WI38 (cell line): ENCODE data around the gene DDAH1.
"Not testable (repeated sequence)": the region's sequence is repeated elsewhere in the genome, so short reads cannot be mapped to it uniquely, and the experiment has no call there.

Source experiments
- H3K4me3 ChIP-seq: 2 replicates; pipeline ENCODE4 v1.5.1; 2011; ENCODE audit warnings: low read depth, mild to moderate bottlenecking, control low read depth, low read length
- TF ChIP-seq, protein P1 (sequence below): IDR thresholded peaks from 2 replicates; pipeline ENCODE4 v1.5.1; 2012; ENCODE audit warnings: low read depth, mild to moderate bottlenecking, control low read depth, low read length

Gene DDAH1

DNA sequence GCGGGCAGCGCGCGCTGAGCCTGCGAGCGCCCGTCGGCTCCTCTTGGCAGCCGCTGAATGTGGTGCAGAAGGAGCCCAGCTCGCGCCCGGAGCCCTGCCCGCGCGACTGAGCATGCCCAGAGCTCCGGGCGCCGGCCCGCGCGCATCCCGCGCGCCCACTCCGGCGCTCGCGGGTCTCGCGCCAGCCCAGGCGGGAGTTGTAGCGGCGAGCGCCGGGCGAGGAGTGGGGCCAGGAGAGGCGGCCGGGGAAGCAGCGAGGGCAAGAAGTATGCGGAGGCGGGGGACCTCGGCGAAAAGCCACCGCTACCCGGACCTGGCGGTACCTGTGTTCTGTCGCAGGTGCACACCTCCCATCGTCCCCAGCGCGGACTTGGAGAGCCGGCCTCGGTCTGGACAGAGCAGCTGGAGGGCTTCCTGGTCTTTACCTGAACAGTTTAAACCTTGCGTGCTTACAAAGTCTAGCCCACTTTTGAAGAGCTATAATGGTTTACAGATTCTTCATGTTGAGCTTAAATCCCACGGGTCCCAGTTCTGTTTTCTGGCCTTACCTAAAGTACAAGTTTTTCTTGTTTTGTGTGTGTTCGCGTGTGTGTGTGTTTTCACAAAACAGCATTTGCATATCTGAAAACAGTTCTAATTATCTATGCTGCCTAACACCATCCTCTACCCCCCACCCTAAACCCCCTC, at the start of gene DDAH1:
Gene DDAH1, minus strand, starts transcription at position 61 of the 687 bp plus-strand sequence. CDS start 114 bp downstream, outside the sequence.
- TF ChIP-seq, protein P1, sequence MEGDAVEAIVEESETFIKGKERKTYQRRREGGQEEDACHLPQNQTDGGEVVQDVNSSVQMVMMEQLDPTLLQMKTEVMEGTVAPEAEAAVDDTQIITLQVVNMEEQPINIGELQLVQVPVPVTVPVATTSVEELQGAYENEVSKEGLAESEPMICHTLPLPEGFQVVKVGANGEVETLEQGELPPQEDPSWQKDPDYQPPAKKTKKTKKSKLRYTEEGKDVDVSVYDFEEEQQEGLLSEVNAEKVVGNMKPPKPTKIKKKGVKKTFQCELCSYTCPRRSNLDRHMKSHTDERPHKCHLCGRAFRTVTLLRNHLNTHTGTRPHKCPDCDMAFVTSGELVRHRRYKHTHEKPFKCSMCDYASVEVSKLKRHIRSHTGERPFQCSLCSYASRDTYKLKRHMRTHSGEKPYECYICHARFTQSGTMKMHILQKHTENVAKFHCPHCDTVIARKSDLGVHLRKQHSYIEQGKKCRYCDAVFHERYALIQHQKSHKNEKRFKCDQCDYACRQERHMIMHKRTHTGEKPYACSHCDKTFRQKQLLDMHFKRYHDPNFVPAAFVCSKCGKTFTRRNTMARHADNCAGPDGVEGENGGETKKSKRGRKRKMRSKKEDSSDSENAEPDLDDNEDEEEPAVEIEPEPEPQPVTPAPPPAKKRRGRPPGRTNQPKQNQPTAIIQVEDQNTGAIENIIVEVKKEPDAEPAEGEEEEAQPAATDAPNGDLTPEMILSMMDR, result no peak
- H3K4me3 ChIP-seq, result peak within 1 kb of the TSS; percentile 81

DNA sequence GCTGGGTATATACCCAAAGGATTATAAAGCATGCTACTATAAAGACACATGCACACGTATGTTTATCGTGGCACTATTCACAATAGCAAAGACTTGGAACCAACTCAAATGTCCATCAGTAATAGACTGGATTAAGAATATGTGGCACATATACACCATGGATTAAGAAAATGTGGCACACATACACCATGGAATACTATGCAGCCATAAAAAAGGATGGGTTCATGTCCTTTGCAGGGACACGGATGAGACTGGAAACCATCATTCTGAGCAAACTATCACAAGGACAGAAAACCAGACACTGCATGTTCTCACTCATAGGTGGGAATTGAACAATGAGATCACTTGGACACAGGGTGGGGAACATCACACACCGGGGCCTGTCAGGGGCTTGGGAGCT, 49.0 kb upstream of the DDAH1 start:
- H3K4me3 ChIP-seq, result not testable (repeated sequence)

DNA sequence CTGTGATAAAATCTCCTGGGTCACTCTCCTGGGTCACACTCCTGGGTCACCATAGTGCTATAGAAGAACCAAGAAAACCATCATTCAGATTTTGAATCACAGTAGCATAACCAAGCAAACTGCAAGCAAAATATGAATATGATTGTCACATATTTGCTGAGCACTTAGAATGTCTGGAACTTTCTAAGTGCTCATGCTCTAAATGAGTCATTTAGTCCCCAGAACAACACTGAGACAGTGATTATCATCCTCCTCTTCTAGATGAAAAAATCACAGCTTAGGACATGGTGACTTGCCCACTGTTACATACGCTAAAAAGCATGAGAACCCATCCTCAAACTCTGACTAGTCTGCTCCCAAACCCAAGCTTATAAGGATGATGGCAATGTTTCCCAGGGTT, 39.5 kb upstream of the DDAH1 start:
- TF ChIP-seq, protein P1, result no peak
- H3K4me3 ChIP-seq, result no peak overlapping the region

DNA sequence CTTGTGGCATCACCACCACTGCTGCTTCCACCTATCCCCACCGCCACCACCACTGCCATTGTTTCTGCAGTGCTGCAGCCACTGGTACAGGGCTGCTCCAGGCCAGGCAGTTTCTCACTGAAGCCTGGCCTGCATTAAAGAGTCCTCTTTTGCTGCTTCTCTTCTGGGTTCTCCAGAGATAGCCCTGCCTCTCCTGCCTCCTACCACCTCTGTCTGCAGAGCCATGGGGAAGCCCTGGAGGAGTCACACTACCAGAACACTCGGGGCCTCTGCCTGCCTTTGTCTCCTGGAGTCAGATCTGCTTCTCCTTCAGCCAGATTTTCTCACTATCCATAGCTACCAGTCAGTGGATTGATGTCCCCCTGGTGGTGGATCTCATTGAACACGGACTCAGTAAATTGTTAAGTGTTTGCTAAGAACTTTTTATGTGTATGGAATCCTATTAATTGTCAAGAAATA, 37.7 kb upstream of the DDAH1 start:
- no peak overlapping the region for H3K4me3 ChIP-seq
- TF ChIP-seq, protein P1, result peak; percentile 54

DNA sequence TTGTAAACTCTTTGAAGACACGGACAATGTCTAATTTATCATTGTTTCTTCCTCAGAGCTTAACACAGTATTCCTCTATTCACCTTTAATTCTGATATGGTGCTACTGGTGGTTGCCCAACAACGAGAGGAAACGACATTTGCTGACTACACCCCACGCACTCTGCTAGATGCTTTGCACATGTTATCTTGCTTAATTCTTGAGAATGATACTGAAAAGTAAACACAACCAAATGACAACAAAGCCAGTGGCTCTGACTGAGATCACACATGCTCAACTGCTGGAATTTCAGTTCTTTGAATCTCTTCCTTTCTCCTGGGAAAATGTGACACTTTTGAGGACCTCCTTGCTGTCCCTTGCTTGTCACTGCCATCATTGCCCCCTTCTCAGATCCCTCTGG, 37.2 kb upstream of the DDAH1 start:
- no peak overlapping the region for H3K4me3 ChIP-seq
- TF ChIP-seq, protein P1, result no peak

DNA sequence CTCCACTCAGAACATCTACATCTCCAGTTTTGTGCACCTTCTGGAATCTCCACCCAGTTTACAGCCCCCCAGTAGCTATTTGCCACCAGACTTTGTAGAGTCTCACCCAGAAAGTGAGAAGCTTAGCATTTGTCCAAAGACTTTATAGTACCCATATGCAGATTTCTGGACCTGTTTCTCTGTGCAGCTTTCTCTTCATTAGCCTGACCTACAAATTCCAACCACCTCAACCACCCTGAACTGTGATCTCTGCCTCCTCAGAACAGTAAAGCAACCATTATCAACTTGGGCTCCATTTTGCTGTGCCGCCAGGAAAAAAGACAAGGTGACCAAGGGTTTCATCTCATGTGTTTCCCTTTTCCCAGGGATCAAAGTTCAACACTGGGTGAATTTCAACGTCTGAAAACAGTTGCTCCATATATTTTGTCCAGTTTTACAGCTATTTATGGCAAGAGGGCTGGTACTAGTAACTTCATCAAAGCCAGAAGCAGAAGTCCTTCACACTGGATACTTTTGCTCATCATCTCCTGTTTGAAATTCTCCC, 36.5 kb upstream of the DDAH1 start:
- TF ChIP-seq, protein P1, result no peak
- no peak overlapping the region for H3K4me3 ChIP-seq

DNA sequence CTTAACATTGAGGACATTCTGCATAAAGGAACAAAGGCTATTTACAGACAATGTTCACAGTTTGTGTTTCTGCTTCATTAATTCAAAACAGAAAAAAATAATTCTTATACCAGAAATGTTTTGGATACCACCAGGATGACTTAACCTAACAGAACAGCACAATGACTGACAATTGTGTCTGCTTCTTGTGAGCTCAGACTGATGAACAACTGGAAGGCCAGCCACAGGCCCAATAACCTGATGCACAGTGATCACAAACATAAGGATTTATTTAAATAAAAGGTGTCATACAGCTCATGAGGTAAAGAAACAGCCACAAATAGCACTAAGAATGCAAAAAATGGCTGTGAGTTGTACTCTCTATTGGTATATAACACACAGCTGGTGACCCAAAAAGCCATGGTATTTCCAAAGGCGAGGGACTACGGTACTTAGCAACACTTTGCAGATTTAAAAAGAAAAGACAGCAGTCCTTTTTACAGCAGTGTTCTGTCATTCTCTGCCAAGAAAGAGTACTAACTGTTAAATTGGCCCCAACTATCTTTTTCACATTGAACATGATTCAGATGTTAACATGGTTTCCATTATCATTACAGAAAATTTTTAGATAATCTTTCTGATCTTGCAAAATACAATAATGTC, 32.1 kb upstream of the DDAH1 start:
- TF ChIP-seq, protein P1, result no peak
- H3K4me3 ChIP-seq, result no peak overlapping the region
